HCT116 (cell line): ENCODE results near the gene VWA5A. TPM values are rescaled to one million over a fixed set of nuclear protein-coding genes. Genes with fewer than 3 reads are reported as not detected.

ENCODE experiments used
- ATAC-seq: fragments of 200-7000 bp; cut with Tn5 transposase; 2 replicates; pipeline ENCODE4 v1.9.1; 2020; ENCODE audit warnings: mild to moderate bottlenecking, moderate library complexity
- BruUV-seq: library from RNA; stranded (reverse); fragments of 400-500 nt; replicated peaks from 2 replicates; lab custom pipeline; 2021; lab: Mats Ljungman, UMichigan
- CTCF ChIA-PET: fragments of 300-600 bp; sonication (Branson Sonifier 250); formaldehyde crosslinking; loops from one replicate; lab custom pipeline; 2021; ENCODE audit warnings: antibody characterized with exemption; lab: Charles Lee
- POLR2A ChIA-PET: fragments of 300-600, 350-600 bp; sonication (Branson Sonifier 250); formaldehyde crosslinking; loops from one replicate; lab custom pipeline; 2021; ENCODE audit warnings: antibody characterized with exemption; lab: Charles Lee
- RAD21 ChIA-PET, 2 experiments: fragments of 300-600 bp; sonication (Branson Sonifier 250); formaldehyde crosslinking; loops; one replicate each; lab custom pipeline; 2023; ENCODE audit warnings: low total read pairs in 2 of 2; ENCODE audit not compliant: uncharacterized antibody in 2 of 2, unreplicated experiment in 2 of 2, low non-redundant PET in 1 of 2; lab: Charles Lee
- DNase-seq: peaks from one replicate; pipeline ENCODE4 v3.0.0-alpha.2; 2010; ENCODE audit warnings: low read depth, low spot score
- H2AFZ ChIP-seq: fragments of 200-600 bp; shearing (Covaris generic), sonication (generic); 2 replicates; pipeline ENCODE4 v1.6.1; 2017; ENCODE audit warnings: low read depth, mixed run types, mixed read lengths, antibody characterized with exemption, low read length; ENCODE audit not compliant: poor library complexity, severe bottlenecking
- H3K27ac ChIP-seq: 2 replicates; pipeline ENCODE4 v1.5.1; 2012; ENCODE audit warnings: low read depth, low read length
- H3K27me3 ChIP-seq: fragments of 200-600 bp; sonication (generic); 2 replicates; pipeline ENCODE4 v1.6.1; 2016; ENCODE audit warnings: mixed run types, low read length, mixed read lengths; ENCODE audit not compliant: insufficient read depth
- H3K36me3 ChIP-seq, 2 experiments: fragments of 200-500 bp in 1 of 2; fragments of 200-600 bp in 1 of 2; sonication (Bioruptor generic) in 1 of 2; sonication (generic) in 1 of 2; 2 replicates each; pipeline versions ENCODE4 v1.5.1 to v1.6.1; 2014 to 2016; ENCODE audit warnings: low read length in 2 of 2, inconsistent platforms in 1 of 2, mixed read lengths in 1 of 2, mixed run types in 1 of 2; ENCODE audit not compliant: insufficient read depth in 2 of 2, control insufficient read depth in 1 of 2
- H3K4me1 ChIP-seq, 2 experiments: fragments of 200-600 bp in 1 of 2; sonication (generic) in 1 of 2; 2 replicates each; pipeline versions ENCODE4 v1.5.1 to v1.6.1; 2012 to 2017; ENCODE audit warnings: low read length in 2 of 2, inconsistent platforms in 1 of 2, mild to moderate bottlenecking in 1 of 2, mixed read lengths in 1 of 2, mixed run types in 1 of 2, moderate library complexity in 1 of 2; ENCODE audit not compliant: insufficient read depth in 2 of 2, control insufficient read depth in 1 of 2
- H3K4me2 ChIP-seq: fragments of 200-600 bp; sonication (generic); 2 replicates; pipeline ENCODE4 v1.6.1; 2017; ENCODE audit warnings: mixed run types, low read length, mixed read lengths
- H3K4me3 ChIP-seq, 2 experiments: fragments of 200-600 bp in 1 of 2; sonication (generic) in 1 of 2; replicated peaks in 1 of 2; 2 replicates each; pipeline ENCODE4 v1.5.1; 2011 to 2016; ENCODE audit warnings: low read length in 2 of 2, control low read depth in 1 of 2, low read depth in 1 of 2, mild to moderate bottlenecking in 1 of 2, mixed read lengths in 1 of 2, mixed run types in 1 of 2
- H3K79me2 ChIP-seq: fragments of 200-600 bp; sonication (generic); 2 replicates; pipeline ENCODE4 v1.6.1; 2017; ENCODE audit warnings: mild to moderate bottlenecking, mixed run types, low read length, moderate library complexity, mixed read lengths; ENCODE audit not compliant: insufficient read depth
- H3K9ac ChIP-seq: fragments of 200-600 bp; sonication (generic); 2 replicates; pipeline ENCODE4 v1.6.1; 2016; ENCODE audit warnings: low read length, mixed read lengths
- H3K9me2 ChIP-seq: fragments of 200-600 bp; sonication (generic), shearing (Covaris generic); 2 replicates; pipeline ENCODE4 v1.6.1; 2017; ENCODE audit warnings: mixed run types, mild to moderate bottlenecking, moderate library complexity; ENCODE audit not compliant: insufficient read depth
- H3K9me3 ChIP-seq, 2 experiments: fragments of 200-500 bp in 1 of 2; fragments of 200-600 bp in 1 of 2; sonication (Bioruptor generic) in 1 of 2; sonication (generic) in 1 of 2; 2 replicates each; pipeline ENCODE4 v1.6.1; 2014 to 2017; ENCODE audit warnings: low read length in 2 of 2, mixed read lengths in 2 of 2, inconsistent platforms in 1 of 2, low read depth in 1 of 2, mild to moderate bottlenecking in 1 of 2, mixed run types in 1 of 2, moderate library complexity in 1 of 2; ENCODE audit not compliant: control insufficient read depth in 1 of 2, insufficient read depth in 1 of 2
- H4K20me1 ChIP-seq: fragments of 200-600 bp; sonication (generic), shearing (Covaris generic); 2 replicates; pipeline ENCODE4 v1.6.1; 2017; ENCODE audit warnings: mixed run types, mild to moderate bottlenecking, moderate library complexity; ENCODE audit not compliant: insufficient read depth
- ATF3 ChIP-seq: IDR thresholded peaks from 2 replicates; pipeline ENCODE4 v1.6.1; 2012
- CTCF ChIP-seq, 3 experiments: fragments of 200-600 bp in 1 of 3; sonication (generic) in 1 of 3; IDR thresholded peaks in 2 of 3; conservative IDR thresholded peaks in 1 of 3; 2 replicates each; pipeline ENCODE4 v1.5.1; 2012 to 2017; ENCODE audit warnings: low read depth in 2 of 3, low read length in 2 of 3, antibody characterized with exemption in 1 of 3, borderline replicate concordance in 1 of 3, control low read depth in 1 of 3, mild to moderate bottlenecking in 1 of 3, mixed read lengths in 1 of 3, mixed run types in 1 of 3, moderate library complexity in 1 of 3; ENCODE audit not compliant: insufficient read depth in 1 of 3
- ELF1 ChIP-seq: IDR thresholded peaks from 2 replicates; pipeline ENCODE4 v1.6.1; 2012; ENCODE audit warnings: low read depth, borderline replicate concordance
- EZH2 ChIP-seq: fragments of 200-600 bp; sonication (generic); IDR thresholded peaks from 2 replicates; pipeline ENCODE4 v1.6.1; 2017; ENCODE audit warnings: antibody characterized with exemption, mixed run types
- EZH2phosphoT487 ChIP-seq: fragments of 200-600 bp; IDR thresholded peaks from 2 replicates; pipeline ENCODE4 v1.6.1; 2018; ENCODE audit warnings: antibody characterized with exemption, borderline replicate concordance
- FOSL1 ChIP-seq: IDR thresholded peaks from 2 replicates; pipeline ENCODE4 v1.6.1; 2012; ENCODE audit warnings: low read depth
- JUND ChIP-seq: IDR thresholded peaks from 2 replicates; pipeline ENCODE4 v1.6.1; 2012
- POLR2A ChIP-seq: IDR thresholded peaks from 2 replicates; pipeline ENCODE4 v1.7.0; 2011; ENCODE audit warnings: borderline replicate concordance; ENCODE audit not compliant: insufficient read depth, insufficient read length; ENCODE audit errors: extremely low read depth
- POLR2AphosphoS5 ChIP-seq: IDR thresholded peaks from 2 replicates; pipeline ENCODE4 v1.6.1; 2011; ENCODE audit warnings: mild to moderate bottlenecking, low read depth, low read length, moderate library complexity
- RAD21 ChIP-seq: IDR thresholded peaks from 2 replicates; pipeline ENCODE4 v1.6.1; 2012; ENCODE audit warnings: low read depth, mild to moderate bottlenecking
- REST ChIP-seq: IDR thresholded peaks from 2 replicates; pipeline ENCODE4 v1.6.1; 2012; ENCODE audit warnings: low read depth
- SIN3A ChIP-seq: IDR thresholded peaks from 2 replicates; pipeline ENCODE4 v1.6.1; 2012; ENCODE audit warnings: low read depth
- SRF ChIP-seq: IDR thresholded peaks from 2 replicates; pipeline ENCODE4 v1.6.1; 2012; ENCODE audit warnings: low read depth
- YY1 ChIP-seq: IDR thresholded peaks from 2 replicates; pipeline ENCODE4 v1.6.1; 2011; ENCODE audit warnings: low read length, low read depth, moderate library complexity, mild to moderate bottlenecking; ENCODE audit not compliant: insufficient replicate concordance; ENCODE audit errors: extremely low read depth
- ZBTB33 ChIP-seq: IDR thresholded peaks from 2 replicates; pipeline ENCODE4 v1.6.1; 2011; ENCODE audit warnings: mild to moderate bottlenecking, low read length, moderate library complexity; ENCODE audit not compliant: insufficient replicate concordance; ENCODE audit errors: extremely low read depth
- ZFX ChIP-seq: fragments of 450-650 bp; IDR thresholded peaks from 2 replicates; pipeline ENCODE4 v1.6.1; 2017
- intact Hi-C: fragments of 100-400 bp; cut with micrococcal nuclease; formaldehyde crosslinking; loops from 2 replicates; pipeline ENCODE4 v1.10.0; 2022
- total RNA-seq: library from RNA; stranded (reverse); gene quantifications from one replicate; pipeline ENCODE4 v1.2.1, GENCODE V29; 2021; ENCODE audit not compliant: unreplicated experiment

Gene VWA5A
- total RNA-seq, 1 experiment from 2014 or later: 5.0 TPM

GRCh38 chr11:124075841-124076651 is 39.2 kb upstream of the VWA5A start:
- Histone ChIP-seq H3K27ac (no peak overlapping the region), H3K4me3 (no peak overlapping the region), H3K27me3 (peaks cover 29% of the 10 kb centered on the region), H4K20me1 (no peaks in the 10 kb centered on the region), H2AFZ (no peak overlapping the region), H3K9me2 (no peaks in the 10 kb centered on the region), H3K9ac (no peak overlapping the region), H3K9me3 (no peaks in the 10 kb centered on the region), H3K79me2 (no peaks in the 10 kb centered on the region), H3K4me1 (no peaks in the 10 kb centered on the region), H3K36me3 (no peaks in the 10 kb centered on the region), H3K4me2 (no peak overlapping the region)
- CTCF ChIA-PET: no interaction called here
- TF ChIP-seq FOSL1 (no peak), POLR2AphosphoS5 (no peak), ATF3 (no peak), ZBTB33 (no peak), EZH2 (no peak), JUND (no peak), RAD21 (no peak), POLR2A (no peak), EZH2phosphoT487 (no peak), SIN3A (no peak), ELF1 (no peak), YY1 (no peak), REST (no peak), CTCF (IDR thresholded peaks at IDR 0.05 in 2 of 3, conservative IDR thresholded peaks at IDR 0.05 in 1 of 3; ENCODE audit: borderline replicate concordance in 1 of 3, insufficient read depth in 1 of 3, low read depth in 2 of 3, low read length in 2 of 3) (no peak), ZFX (no peak), SRF (no peak)
- RAD21 ChIA-PET: no interaction called here
- no TSS peak for BruUV-seq
- DNase-seq (no peak), ATAC-seq (no peak)
- intact Hi-C loops: no loop called here
- POLR2A ChIA-PET: no interaction called here
